H1 (cell line): Measurements from ENCODE around the gene MEF2C. TPM values are rescaled to one million over a fixed set of nuclear protein-coding genes. Genes with fewer than 3 reads are reported as not detected.

ENCODE experiments used
- CHD7 ChIP-seq: fragments of 300-600 bp; sonication (generic); IDR thresholded peaks from 2 replicates; pipeline ENCODE4 v1.7.1; 2012; ENCODE audit warnings: low read length, moderate library complexity, mild to moderate bottlenecking, inconsistent platforms; ENCODE audit not compliant: insufficient replicate concordance
- FOSL1 ChIP-seq: IDR thresholded peaks from 2 replicates; pipeline ENCODE4 v1.6.1; 2011; ENCODE audit warnings: mild to moderate bottlenecking, low read depth, low read length, moderate library complexity; ENCODE audit not compliant: insufficient read depth
- POU5F1 ChIP-seq: IDR thresholded peaks from 2 replicates; pipeline ENCODE4 v1.6.1; 2011; ENCODE audit warnings: low read depth, mild to moderate bottlenecking, low read length, moderate library complexity
- RFX5 ChIP-seq: IDR thresholded peaks from 2 replicates; pipeline ENCODE4 v1.6.1; 2011; ENCODE audit warnings: low read depth, low read length, improper control_type of control experiment, borderline replicate concordance
- RNF2 ChIP-seq: fragments of 200-900, 300-1000 bp; sonication (generic); IDR thresholded peaks from 2 replicates; pipeline ENCODE4 v1.7.1; 2016; ENCODE audit warnings: borderline replicate concordance, low read depth, mild to moderate bottlenecking, antibody characterized with exemption, low read length; ENCODE audit not compliant: poor library complexity, severe bottlenecking; ENCODE audit errors: missing control alignments
- SAP30 ChIP-seq: fragments of 300-600 bp; sonication (generic); IDR thresholded peaks from 2 replicates; pipeline ENCODE4 v1.7.1; 2012; ENCODE audit warnings: low read length, moderate library complexity, mild to moderate bottlenecking, inconsistent platforms; ENCODE audit not compliant: insufficient read depth, insufficient replicate concordance
- SIN3A ChIP-seq, 2 experiments: IDR thresholded peaks in 1 of 2; conservative IDR thresholded peaks in 1 of 2; 2 replicates each; pipeline ENCODE4 v1.6.1; 2011 to 2012; ENCODE audit warnings: low read length in 2 of 2, improper control_type of control experiment in 1 of 2, low read depth in 1 of 2, mild to moderate bottlenecking in 1 of 2
- SP1 ChIP-seq: IDR thresholded peaks from 2 replicates; pipeline ENCODE4 v1.6.1; 2011; ENCODE audit warnings: low read depth, low read length
- SP4 ChIP-seq: IDR thresholded peaks from 2 replicates; pipeline ENCODE4 v1.6.1; 2012; ENCODE audit warnings: low read length, inconsistent platforms
- polyA plus RNA-seq, 7 experiments: library from polyadenylated mRNA; depleted of rRNA in 3 of 7; stranded (reverse) in 5 of 7; unstranded in 2 of 7; fragments of >200 nt in 5 of 7; fragments of 200-250 nt in 2 of 7; gene quantifications; 1 replicate in 5 of 7; 2 replicates in 1 of 7; 4 replicates in 1 of 7; pipeline versions ENCODE4 v1.2.1 to v1.2.3, GENCODE V29; 2011 to 2013; ENCODE audit warnings: missing spikeins in 2 of 7, mixed read lengths in 2 of 7
- total RNA-seq: library from RNA; stranded (reverse); fragmentation: NEBNext Ultra II Directional; extraction: Animal tissue kit (Norgen Biotek cat#: 25700); gene quantifications from 2 replicates; pipeline ENCODE4 v1.2.1, GENCODE V29; 2021

The MEF2C gene
- total and polyA plus RNA-seq, 2 of the 8 experiments (the other 6 are each of a cell fraction or from before 2014, with no cell fraction given): 0.59 to 0.99 TPM

GRCh38 chr5:88677943-88678769 is 204.8 kb downstream of the MEF2C start (continued):
- TF ChIP-seq RNF2: peak; percentile 94
- TF ChIP-seq SAP30: no peak
- no peak for TF ChIP-seq FOSL1
- TF ChIP-seq CHD7: no peak
- TF ChIP-seq RFX5: no peak
- no peak for TF ChIP-seq POU5F1
- no peak for TF ChIP-seq SIN3A (conservative IDR thresholded peaks at IDR 0.05 in 1 of 2, IDR thresholded peaks at IDR 0.05 in 1 of 2; ENCODE audit: low read depth in 1 of 2, low read length in 2 of 2)
- TF ChIP-seq SP4: no peak
- no peak for TF ChIP-seq SP1
